Breast epithelium (tissue), 4 donors: Measurements from ENCODE around the gene CNPPD1. TPM values are rescaled to one million over a fixed set of nuclear protein-coding genes. Genes with fewer than 3 reads are reported as not detected.

Source experiments
- DNase-seq, 2 donors: peaks; one replicate each; pipeline ENCODE4 v3.0.0-alpha.2; 2019; ENCODE audit warnings: low spot score in 2 of 2
- H3K27ac ChIP-seq, 2 donors: fragments of 200-600 bp; sonication (generic) in 1 of 2; one replicate each; pipeline ENCODE4 v1.5.1; 2016 to 2019; ENCODE audit warnings: mild to moderate bottlenecking in 1 of 2
- H3K27me3 ChIP-seq, 2 donors: fragments of 200-600 bp; sonication (generic) in 1 of 2; one replicate each; pipeline versions ENCODE4 v1.5.1 to v1.6.0; 2017 to 2019; ENCODE audit warnings: control low read depth in 1 of 2, mild to moderate bottlenecking in 1 of 2
- H3K36me3 ChIP-seq: fragments of 200-600 bp; one replicate; pipeline ENCODE4 v1.5.1; 2019
- H3K4me1 ChIP-seq, 2 donors: fragments of 200-600 bp; sonication (generic); one replicate each; pipeline ENCODE4 v1.5.1; 2016 to 2019; ENCODE audit warnings: control low read depth in 1 of 2
- H3K4me3 ChIP-seq, 3 donors: fragments of 200-600 bp; sonication (generic); 1 replicate in 2 of 3; 2 replicates in 1 of 3; pipeline ENCODE4 v1.5.1; 2016 to 2019; ENCODE audit warnings: mild to moderate bottlenecking in 3 of 3, moderate library complexity in 2 of 3
- H3K9me3 ChIP-seq, 2 donors: fragments of 200-600 bp; sonication (generic) in 1 of 2; one replicate each; pipeline ENCODE4 v1.5.1; 2016 to 2019; ENCODE audit warnings: control low read depth in 1 of 2
- POLR2A ChIP-seq: fragments of 450-650 bp; IDR thresholded peaks from one replicate; pipeline ENCODE4 v1.6.1; 2016; ENCODE audit warnings: antibody characterized with exemption, mild to moderate bottlenecking, moderate library complexity
- POLR2AphosphoS5 ChIP-seq, 3 donors: sonication (generic); formaldehyde crosslinking; IDR thresholded peaks; one replicate each; pipeline ENCODE4 v1.6.1; 2017; ENCODE audit warnings: antibody characterized with exemption in 3 of 3
- intact Hi-C: fragments of 100-400 bp; cut with DNase I; formaldehyde crosslinking; loops from one replicate; pipeline ENCODE4 v1.15.1; 2023; ENCODE audit warnings: low total_unique reads
- total RNA-seq, 3 donors: library from RNA; depleted of rRNA; stranded (reverse); fragments of >200 nt; gene quantifications; one replicate each; pipeline ENCODE4 v1.1.0, GENCODE V29; 2016
- TF ChIP-seq, protein P1 (sequence below), 3 donors: fragments of 450-650 bp; IDR thresholded peaks; one replicate each; pipeline ENCODE4 v1.5.1; 2016 to 2017; ENCODE audit warnings: antibody characterized with exemption in 3 of 3, mild to moderate bottlenecking in 3 of 3, moderate library complexity in 3 of 3

Gene CNPPD1
- total RNA-seq, 3 donors from 2014 or later: 37.0 to 60.3 (median 37.2) TPM

DNA sequence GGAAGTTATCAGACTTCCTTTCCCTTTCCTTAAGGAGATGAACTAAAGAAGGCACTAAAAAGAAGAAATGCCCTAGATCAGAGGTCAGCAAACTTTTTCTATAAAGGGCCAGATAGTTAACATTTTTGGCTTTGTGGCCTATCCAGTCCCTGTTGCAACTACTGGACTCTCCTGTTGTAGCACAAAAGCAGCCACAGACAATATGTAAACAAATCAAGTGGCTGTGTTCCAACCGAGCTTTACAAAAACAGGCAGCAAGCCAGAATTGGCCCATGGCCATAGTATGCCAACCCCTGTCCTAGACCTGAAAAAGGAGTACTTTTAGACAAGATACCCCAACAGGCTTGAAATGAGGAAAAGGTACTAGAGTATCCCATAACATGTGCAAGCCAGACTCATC, 27.1 kb downstream of the CNPPD1 start:
- no peak for DNase-seq
- H3K27ac ChIP-seq: no peak overlapping the region
- H3K4me3 ChIP-seq: no peak overlapping the region
- TF ChIP-seq POLR2AphosphoS5 (IDR thresholded peaks at IDR 0.05) (no peak), POLR2A (no peak)
- TF ChIP-seq, protein P1, sequence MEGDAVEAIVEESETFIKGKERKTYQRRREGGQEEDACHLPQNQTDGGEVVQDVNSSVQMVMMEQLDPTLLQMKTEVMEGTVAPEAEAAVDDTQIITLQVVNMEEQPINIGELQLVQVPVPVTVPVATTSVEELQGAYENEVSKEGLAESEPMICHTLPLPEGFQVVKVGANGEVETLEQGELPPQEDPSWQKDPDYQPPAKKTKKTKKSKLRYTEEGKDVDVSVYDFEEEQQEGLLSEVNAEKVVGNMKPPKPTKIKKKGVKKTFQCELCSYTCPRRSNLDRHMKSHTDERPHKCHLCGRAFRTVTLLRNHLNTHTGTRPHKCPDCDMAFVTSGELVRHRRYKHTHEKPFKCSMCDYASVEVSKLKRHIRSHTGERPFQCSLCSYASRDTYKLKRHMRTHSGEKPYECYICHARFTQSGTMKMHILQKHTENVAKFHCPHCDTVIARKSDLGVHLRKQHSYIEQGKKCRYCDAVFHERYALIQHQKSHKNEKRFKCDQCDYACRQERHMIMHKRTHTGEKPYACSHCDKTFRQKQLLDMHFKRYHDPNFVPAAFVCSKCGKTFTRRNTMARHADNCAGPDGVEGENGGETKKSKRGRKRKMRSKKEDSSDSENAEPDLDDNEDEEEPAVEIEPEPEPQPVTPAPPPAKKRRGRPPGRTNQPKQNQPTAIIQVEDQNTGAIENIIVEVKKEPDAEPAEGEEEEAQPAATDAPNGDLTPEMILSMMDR (IDR thresholded peaks at IDR 0.05): no peak
- H3K27me3 ChIP-seq: no peaks in the 10 kb centered on the region
- intact Hi-C loops: loop anchor here (10.0 kb wide), 1 partner anchor 125 kb away; no protein-coding TSS in a partner anchor
- no peaks in the 10 kb centered on the region for H3K9me3 ChIP-seq
- no peaks in the 10 kb centered on the region for H3K4me1 ChIP-seq
- no peaks in the 10 kb centered on the region for H3K36me3 ChIP-seq

DNA sequence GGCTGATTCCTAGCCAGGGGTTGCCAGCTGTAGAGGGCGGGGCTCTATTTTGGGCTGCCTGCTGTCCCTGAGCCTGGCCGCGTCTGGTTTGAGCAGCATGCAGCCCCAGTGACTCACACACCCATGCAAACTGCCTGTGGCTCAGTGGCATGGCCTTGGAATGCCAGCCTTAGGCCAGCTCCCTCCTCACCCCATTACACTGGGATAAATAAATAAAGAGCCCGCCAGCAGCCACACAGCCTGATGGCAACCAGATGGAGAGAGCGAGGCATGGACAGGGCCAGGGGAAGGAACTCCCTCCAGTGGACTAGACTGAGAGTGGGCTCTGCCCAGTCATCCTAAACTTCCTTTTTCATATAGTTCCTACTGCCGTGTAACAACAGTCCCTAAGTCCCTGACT, 34.4 kb downstream of the CNPPD1 start:
- H3K4me1 ChIP-seq: no peaks in the 10 kb centered on the region
- peak in 1 of 2 donors; percentile 58 for DNase-seq
- H3K9me3 ChIP-seq: no peaks in the 10 kb centered on the region
- H3K4me3 ChIP-seq: no peak overlapping the region
- intact Hi-C loops: loop anchor here (10.0 kb wide), 1 partner anchor 118 kb away; no protein-coding TSS in a partner anchor
- H3K36me3 ChIP-seq: no peaks in the 10 kb centered on the region
- TF ChIP-seq POLR2AphosphoS5 (IDR thresholded peaks at IDR 0.05): no peak
- TF ChIP-seq POLR2A: no peak
- TF ChIP-seq, protein P1 (IDR thresholded peaks at IDR 0.05): no peak
- H3K27me3 ChIP-seq: no peaks in the 10 kb centered on the region
- H3K27ac ChIP-seq: no peak overlapping the region

DNA sequence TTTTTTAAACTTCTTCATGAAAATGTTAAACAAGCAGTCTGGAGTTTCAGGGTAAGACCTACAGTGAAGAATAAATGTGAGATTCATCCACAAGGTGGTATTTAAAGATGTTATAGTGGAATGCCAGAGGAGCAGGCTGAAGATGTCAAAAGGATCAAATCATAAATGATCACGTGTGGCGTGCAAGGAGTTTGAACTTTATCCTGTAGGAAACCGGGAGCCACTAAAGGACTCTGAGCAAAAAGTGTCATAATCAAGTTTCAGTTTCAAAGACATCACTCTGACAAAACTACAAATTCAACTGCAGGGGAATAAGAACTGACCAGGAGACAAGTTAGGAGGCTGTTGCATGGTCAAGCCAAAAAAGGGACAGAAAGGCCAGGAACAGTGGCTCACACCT, 36.0 kb downstream of the CNPPD1 start:
- Histone ChIP-seq H3K27me3 (no peaks in the 10 kb centered on the region), H3K4me3 (no peak overlapping the region), H3K27ac (no peak overlapping the region), H3K4me1 (no peaks in the 10 kb centered on the region), H3K36me3 (no peaks in the 10 kb centered on the region), H3K9me3 (no peaks in the 10 kb centered on the region)
- intact Hi-C loops: loop anchor here (10.0 kb wide), 1 partner anchor 116 kb away; no protein-coding TSS in a partner anchor
- no peak for DNase-seq
- TF ChIP-seq, protein P1 (IDR thresholded peaks at IDR 0.05): no peak
- TF ChIP-seq POLR2AphosphoS5 (IDR thresholded peaks at IDR 0.05): no peak
- no peak for TF ChIP-seq POLR2A

DNA sequence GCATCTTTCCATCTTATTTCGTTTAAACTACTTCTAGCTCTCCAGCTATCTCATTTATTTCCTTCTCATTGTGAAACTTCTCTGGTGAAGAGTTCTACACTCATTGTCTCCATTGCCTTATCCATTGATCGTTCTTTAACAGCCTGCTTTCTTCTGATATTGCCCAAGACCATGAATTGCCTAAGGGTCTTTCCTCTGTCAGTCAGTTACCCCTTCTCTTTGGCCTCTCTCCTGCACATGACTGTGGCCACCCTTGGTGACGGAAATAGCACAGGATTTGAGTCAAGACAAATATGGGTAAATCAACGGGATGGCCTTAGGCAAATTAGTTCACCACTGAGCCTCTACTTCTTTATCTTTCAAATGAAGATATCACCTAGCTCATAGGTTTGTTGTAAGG, 42.7 kb downstream of the CNPPD1 start:
- no peaks in the 10 kb centered on the region for H3K9me3 ChIP-seq
- H3K27me3 ChIP-seq: no peaks in the 10 kb centered on the region
- no peaks in the 10 kb centered on the region for H3K36me3 ChIP-seq
- no peak for DNase-seq
- intact Hi-C loops: no loop called here
- no peak for TF ChIP-seq POLR2AphosphoS5 (IDR thresholded peaks at IDR 0.05)
- TF ChIP-seq, protein P1 (IDR thresholded peaks at IDR 0.05): no peak
- TF ChIP-seq POLR2A: no peak
- H3K4me3 ChIP-seq: no peak overlapping the region
- no peaks in the 10 kb centered on the region for H3K4me1 ChIP-seq
- H3K27ac ChIP-seq: no peak overlapping the region

DNA sequence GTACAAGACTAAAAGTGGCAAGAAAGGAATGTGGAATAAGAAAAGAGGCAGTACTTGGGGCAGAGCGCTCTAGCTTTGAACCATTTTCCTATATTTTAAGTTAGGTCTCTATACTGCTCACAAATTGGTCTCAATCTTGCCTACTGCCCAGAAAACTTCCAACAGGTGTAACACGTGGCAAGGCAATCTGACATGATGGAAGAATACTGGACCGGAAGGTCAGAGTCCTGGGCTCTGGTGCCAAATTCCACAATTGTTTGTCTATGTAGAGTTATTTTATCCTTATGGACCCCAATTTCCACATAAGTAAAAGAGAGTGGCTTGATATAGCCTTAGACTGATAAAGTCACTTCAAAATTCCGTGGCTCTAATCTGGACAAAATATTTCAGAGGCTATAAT, 45.0 kb downstream of the CNPPD1 start:
- no peak for TF ChIP-seq POLR2A
- TF ChIP-seq POLR2AphosphoS5 (IDR thresholded peaks at IDR 0.05): no peak
- TF ChIP-seq, protein P1 (IDR thresholded peaks at IDR 0.05): no peak

More for the DNA sequence above, 45.0 kb downstream of the CNPPD1 start:
- Histone ChIP-seq H3K36me3 (no peaks in the 10 kb centered on the region), H3K9me3 (no peaks in the 10 kb centered on the region), H3K27ac (no peak overlapping the region), H3K4me1 (no peaks in the 10 kb centered on the region), H3K27me3 (no peaks in the 10 kb centered on the region), H3K4me3 (no peak overlapping the region)
- DNase-seq: no peak
- intact Hi-C loops: no loop called here
